Smooth muscle cell (in vitro differentiated cells): ENCODE data around the gene CCDC85C. TPM values are rescaled to one million over a fixed set of nuclear protein-coding genes. Genes with fewer than 3 reads are reported as not detected.

Experiments
- DNase-seq: peaks from one replicate; lab custom pipeline; 2025; ENCODE audit not compliant: unreplicated experiment; lab: John Stamatoyannopoulos, UW
- H2AFZ ChIP-seq: fragments of 200-600 bp; sonication (generic); 2 replicates; pipeline ENCODE4 v1.6.0; 2016; ENCODE audit warnings: antibody characterized with exemption, low read depth, mild to moderate bottlenecking
- H3F3A ChIP-seq: fragments of 200-600 bp; sonication (generic); 2 replicates; pipeline ENCODE4 v1.6.0; 2017; ENCODE audit warnings: antibody characterized with exemption, low read depth
- H3K27ac ChIP-seq: fragments of 200-600 bp; sonication (generic); 2 replicates; pipeline ENCODE4 v1.5.1; 2016; ENCODE audit warnings: low read depth, mild to moderate bottlenecking
- H3K27me3 ChIP-seq: fragments of 200-600 bp; sonication (generic); 2 replicates; pipeline ENCODE4 v1.6.1; 2016; ENCODE audit warnings: low read depth, mild to moderate bottlenecking
- H3K36me3 ChIP-seq: fragments of 200-600 bp; sonication (generic); 2 replicates; pipeline ENCODE4 v1.5.1; 2016; ENCODE audit warnings: low read depth
- H3K4me1 ChIP-seq: fragments of 200-600 bp; sonication (generic); 2 replicates; pipeline ENCODE4 v1.5.1; 2016; ENCODE audit warnings: low read depth
- H3K4me2 ChIP-seq: fragments of 200-600 bp; sonication (generic); 2 replicates; pipeline ENCODE4 v1.6.0; 2016; ENCODE audit warnings: mild to moderate bottlenecking
- H3K4me3 ChIP-seq: fragments of 200-600 bp; sonication (generic); 2 replicates; pipeline ENCODE4 v1.5.1; 2016; ENCODE audit warnings: mild to moderate bottlenecking
- H3K79me2 ChIP-seq: fragments of 200-600 bp; sonication (generic); 2 replicates; pipeline ENCODE4 v1.6.0; 2016; ENCODE audit warnings: low read depth, mild to moderate bottlenecking
- H3K9ac ChIP-seq: fragments of 200-600 bp; sonication (generic); 2 replicates; pipeline ENCODE4 v1.6.0; 2016; ENCODE audit warnings: low read depth
- H3K9me3 ChIP-seq: fragments of 200-600 bp; sonication (generic); replicated peaks from 2 replicates; pipeline ENCODE4 v1.5.1; 2016; ENCODE audit warnings: low read depth
- H4K20me1 ChIP-seq: fragments of 200-600 bp; sonication (generic); 2 replicates; pipeline ENCODE4 v1.6.0; 2016; ENCODE audit warnings: low read depth
- WGBS: methylation state at CpG from one replicate; pipeline ENCODE4 v1.1.7; 2016; ENCODE audit warnings: low lambda C conversion rate; 5-methylcytosine and 5-hydroxymethylcytosine counted together
- polyA plus RNA-seq: library from polyadenylated mRNA; unstranded; fragments of >200 nt; fragmentation: Nextera tagmentation; extraction: Ambion mirVana; gene quantifications from 2 replicates; pipeline ENCODE4 v1.2.1, GENCODE V29; 2016
- total RNA-seq: library from RNA; depleted of rRNA; stranded (reverse); fragments of >200 nt; gene quantifications from 2 replicates; pipeline ENCODE4 v1.2.3, GENCODE V29; 2014
- TF ChIP-seq, protein P1 (sequence below): fragments of 200-600 bp; sonication (generic); IDR thresholded peaks from 2 replicates; pipeline ENCODE4 v1.5.1; 2017; ENCODE audit warnings: borderline replicate concordance, mild to moderate bottlenecking, antibody characterized with exemption; ENCODE audit not compliant: insufficient read depth, poor library complexity, severe bottlenecking

The CCDC85C gene
- total and polyA plus RNA-seq, 2 experiments from 2014 or later, result 4.0 to 6.5 TPM

DNA sequence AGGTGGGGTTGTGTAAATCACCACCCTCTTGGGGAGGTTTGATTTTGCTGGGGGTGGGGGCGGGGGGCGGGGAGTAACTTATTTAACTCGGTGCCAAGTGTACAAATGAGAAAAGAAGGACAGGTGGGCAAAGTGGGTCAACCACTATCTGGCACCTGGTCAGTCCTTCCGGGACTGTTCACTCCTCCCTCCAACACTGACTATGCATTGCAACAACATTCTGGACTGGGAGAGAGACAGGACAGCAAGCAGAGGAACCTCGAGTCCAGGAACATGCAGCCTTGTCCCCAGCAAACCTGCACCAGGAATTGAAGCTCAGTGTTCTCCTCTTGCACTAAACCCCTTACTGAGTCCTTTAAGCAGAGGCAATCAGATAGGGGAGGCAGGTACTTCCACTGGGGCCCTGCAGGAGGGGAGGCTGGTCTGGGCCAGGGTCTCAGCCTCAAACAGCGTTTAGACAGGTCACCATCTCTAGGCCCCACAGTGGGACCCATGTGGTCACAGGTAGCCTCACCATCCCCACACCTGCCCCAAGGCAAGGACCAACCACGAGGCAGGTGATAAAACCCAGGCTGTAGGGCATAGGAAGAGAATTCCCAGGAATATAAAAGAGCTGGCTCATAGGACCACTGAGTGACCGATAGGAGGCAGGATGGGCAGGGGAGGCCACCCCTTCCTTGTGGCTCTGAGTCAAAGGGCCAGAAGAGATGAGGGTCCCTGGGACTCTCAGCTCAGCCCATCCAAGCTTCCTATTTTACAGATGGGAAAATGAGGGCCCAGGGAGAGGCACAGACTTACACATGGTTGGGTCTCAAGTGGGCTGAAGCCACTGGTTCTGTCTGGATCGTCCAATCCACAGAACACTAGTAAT is 9.8 kb downstream of the CCDC85C start:
- Histone ChIP-seq H3K9ac (no peak overlapping the region), H3K27me3 (no peaks in the 10 kb centered on the region), H4K20me1 (peaks cover 17% of the 10 kb centered on the region), H2AFZ (no peak overlapping the region), H3K4me3 (no peak overlapping the region), H3K9me3 (no peaks in the 10 kb centered on the region), H3K79me2 (peaks cover 8% of the 10 kb centered on the region), H3K4me2 (no peak overlapping the region), H3K36me3 (no peaks in the 10 kb centered on the region), H3F3A (no peaks in the 10 kb centered on the region), H3K4me1 (peaks cover 45% of the 10 kb centered on the region), H3K27ac (no peak overlapping the region)
- DNase-seq, result no peak
- WGBS, result 86% methylated on average over 9 of the region's 9 CpGs
- TF ChIP-seq, protein P1, sequence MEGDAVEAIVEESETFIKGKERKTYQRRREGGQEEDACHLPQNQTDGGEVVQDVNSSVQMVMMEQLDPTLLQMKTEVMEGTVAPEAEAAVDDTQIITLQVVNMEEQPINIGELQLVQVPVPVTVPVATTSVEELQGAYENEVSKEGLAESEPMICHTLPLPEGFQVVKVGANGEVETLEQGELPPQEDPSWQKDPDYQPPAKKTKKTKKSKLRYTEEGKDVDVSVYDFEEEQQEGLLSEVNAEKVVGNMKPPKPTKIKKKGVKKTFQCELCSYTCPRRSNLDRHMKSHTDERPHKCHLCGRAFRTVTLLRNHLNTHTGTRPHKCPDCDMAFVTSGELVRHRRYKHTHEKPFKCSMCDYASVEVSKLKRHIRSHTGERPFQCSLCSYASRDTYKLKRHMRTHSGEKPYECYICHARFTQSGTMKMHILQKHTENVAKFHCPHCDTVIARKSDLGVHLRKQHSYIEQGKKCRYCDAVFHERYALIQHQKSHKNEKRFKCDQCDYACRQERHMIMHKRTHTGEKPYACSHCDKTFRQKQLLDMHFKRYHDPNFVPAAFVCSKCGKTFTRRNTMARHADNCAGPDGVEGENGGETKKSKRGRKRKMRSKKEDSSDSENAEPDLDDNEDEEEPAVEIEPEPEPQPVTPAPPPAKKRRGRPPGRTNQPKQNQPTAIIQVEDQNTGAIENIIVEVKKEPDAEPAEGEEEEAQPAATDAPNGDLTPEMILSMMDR, result no peak

- Histone ChIP-seq H3K79me2 (peaks cover 3% of the 10 kb centered on the region), H3K36me3 (no peaks in the 10 kb centered on the region), H3K27me3 (no peaks in the 10 kb centered on the region), H3K4me2 (no peak overlapping the region), H4K20me1 (peaks cover 18% of the 10 kb centered on the region), H3K9me3 (no peaks in the 10 kb centered on the region), H3K9ac (no peak overlapping the region), H3K27ac (no peak overlapping the region), H3F3A (no peaks in the 10 kb centered on the region), H3K4me1 (peaks cover 38% of the 10 kb centered on the region), H2AFZ (no peak overlapping the region), H3K4me3 (no peak overlapping the region)
- TF ChIP-seq, protein P1, result no peak
- no peak for DNase-seq
- WGBS, result 96% methylated on average over 36 of the region's 36 CpGs
Measured at GRCh38 chr14:99592933-99593753, 10.9 kb downstream of the CCDC85C start.

DNA sequence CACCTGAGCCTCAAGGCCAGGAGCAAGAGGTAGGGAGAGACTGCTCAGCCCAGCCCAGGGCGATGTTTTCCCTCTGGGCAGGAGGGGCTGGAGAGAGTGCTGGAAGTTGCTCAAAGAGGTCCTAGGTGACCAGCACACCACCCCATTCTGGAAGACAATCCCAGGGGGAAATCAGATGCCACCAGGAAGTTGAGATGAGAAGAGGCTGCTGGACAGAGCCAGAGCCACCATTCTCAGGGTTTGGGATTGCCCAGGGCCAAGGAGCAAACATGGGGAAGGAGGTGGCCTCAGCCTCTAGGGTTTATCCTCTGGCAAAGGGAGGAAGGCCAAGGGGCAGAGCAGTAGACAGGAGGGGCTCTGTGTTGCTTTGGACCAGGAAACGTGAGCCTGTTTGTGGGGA is 11.6 kb downstream of the CCDC85C start:
- Histone ChIP-seq H3K9me3 (no peaks in the 10 kb centered on the region), H3F3A (no peaks in the 10 kb centered on the region), H3K4me1 (peaks cover 41% of the 10 kb centered on the region), H4K20me1 (peaks cover 18% of the 10 kb centered on the region), H3K4me2 (no peak overlapping the region), H3K9ac (no peak overlapping the region), H3K79me2 (peaks cover 2% of the 10 kb centered on the region), H3K27me3 (no peaks in the 10 kb centered on the region), H3K4me3 (no peak overlapping the region), H2AFZ (no peak overlapping the region), H3K36me3 (no peaks in the 10 kb centered on the region), H3K27ac (no peak overlapping the region)
- WGBS, result 93% methylated on average over 2 of the region's 2 CpGs
- TF ChIP-seq, protein P1, result no peak
- no peak for DNase-seq
